RPMI8226 (cell line): Measurements from ENCODE around the gene TDP1.
"Not testable (repeated sequence)": the region's sequence is repeated elsewhere in the genome, so short reads cannot be mapped to it uniquely, and the experiment has no call there.

Source experiments
- DNase-seq: peaks from one replicate; pipeline ENCODE4 v3.0.0-alpha.2; 2015

Gene TDP1

GRCh38 chr14:89992273-89992672 lies 36.5 kb downstream of the TDP1 start:
- no peak for DNase-seq

DNA sequence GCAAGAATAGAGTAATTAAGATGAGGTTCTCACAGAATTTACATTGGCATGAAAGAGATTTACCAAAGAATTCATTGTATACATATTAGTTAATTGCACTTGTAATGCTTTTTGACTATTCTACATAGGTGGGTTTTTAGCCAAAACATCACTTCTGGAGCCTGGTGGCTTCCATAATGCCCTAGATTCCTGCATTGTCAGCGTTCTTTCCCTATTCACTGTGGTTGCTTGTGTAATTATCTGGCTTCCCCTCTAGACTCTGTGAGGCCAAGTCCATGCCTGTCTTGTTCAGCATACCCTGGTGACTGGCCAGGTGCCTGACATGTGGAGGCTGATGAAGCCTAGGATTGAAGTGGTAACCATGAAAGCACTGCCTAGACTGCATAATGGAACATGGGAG lies 41.2 kb downstream of the TDP1 start:
- DNase-seq = no peak

DNA sequence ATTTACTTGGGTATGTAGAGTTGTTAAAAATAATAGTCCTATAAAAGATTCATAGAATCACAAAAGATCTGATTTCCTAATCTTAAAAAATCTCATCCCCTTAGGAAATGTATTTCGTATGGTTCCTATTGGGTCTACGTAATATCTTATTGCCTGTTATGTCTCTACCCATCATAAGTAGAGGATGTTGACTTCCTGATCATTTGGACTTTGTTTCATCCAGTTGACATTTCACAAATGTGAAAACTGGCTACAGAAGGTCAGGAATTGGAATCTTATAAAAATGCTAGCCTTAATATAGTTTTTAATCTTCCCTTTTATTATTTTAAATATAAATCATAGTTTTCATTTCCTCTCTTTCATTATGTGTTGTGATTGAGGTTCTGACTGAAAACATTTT lies 45.2 kb downstream of the TDP1 start:
- no peak for DNase-seq

- no peak for DNase-seq
Observed at GRCh38 chr14:90003526-90004307, 48.0 kb downstream of the TDP1 start.

GRCh38 chr14:90005441-90005840 lies 49.7 kb downstream of the TDP1 start:
- DNase-seq = no peak

DNA sequence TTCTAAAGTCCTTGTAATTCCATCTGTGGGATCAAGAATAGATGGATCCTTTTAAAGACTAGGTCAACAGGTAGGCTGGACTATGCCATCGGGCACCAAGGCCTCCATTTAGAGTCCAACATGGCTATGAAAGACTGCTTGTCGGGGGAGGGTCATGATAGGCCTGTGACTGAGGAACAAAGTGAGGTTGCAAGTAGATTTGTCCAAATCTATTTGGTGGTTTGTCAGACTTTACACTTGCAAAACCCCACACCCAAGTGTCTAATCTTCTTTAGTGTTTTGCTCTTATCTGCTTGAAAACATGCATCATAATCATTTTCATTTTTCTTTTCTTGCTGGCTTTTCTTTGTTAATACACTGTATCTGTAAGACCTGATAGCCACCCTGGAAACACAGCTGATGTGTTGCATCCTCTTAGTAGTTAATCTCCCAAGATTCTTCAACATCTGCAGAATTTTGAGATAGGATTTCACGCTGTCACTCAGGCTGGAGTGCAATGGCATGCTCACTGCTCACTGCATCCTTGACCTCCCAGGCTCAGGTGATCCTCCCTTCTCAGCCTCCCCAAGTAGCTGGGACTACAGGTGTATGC lies 50.3 kb downstream of the TDP1 start:
- DNase-seq = no peak

DNA sequence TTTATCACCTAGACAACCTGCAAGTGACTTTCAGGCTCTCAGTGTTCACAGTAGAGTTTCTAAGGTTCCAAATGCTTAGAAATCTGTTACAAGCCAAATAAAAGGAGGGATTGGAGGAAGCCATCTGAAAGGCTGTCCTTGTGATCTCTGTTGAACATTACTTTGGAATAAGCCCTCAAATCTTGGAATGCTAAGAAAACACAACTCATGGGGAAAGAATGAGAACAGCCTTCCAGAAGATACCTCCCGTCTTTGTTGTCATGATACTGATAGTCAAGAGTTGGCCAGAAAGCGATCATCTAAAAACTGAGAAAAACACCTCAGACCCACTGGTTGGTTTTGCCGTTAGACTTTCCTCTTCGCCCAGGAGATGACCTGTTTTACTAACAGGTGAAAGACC lies 61.6 kb downstream of the TDP1 start:
- DNase-seq = no peak

DNA sequence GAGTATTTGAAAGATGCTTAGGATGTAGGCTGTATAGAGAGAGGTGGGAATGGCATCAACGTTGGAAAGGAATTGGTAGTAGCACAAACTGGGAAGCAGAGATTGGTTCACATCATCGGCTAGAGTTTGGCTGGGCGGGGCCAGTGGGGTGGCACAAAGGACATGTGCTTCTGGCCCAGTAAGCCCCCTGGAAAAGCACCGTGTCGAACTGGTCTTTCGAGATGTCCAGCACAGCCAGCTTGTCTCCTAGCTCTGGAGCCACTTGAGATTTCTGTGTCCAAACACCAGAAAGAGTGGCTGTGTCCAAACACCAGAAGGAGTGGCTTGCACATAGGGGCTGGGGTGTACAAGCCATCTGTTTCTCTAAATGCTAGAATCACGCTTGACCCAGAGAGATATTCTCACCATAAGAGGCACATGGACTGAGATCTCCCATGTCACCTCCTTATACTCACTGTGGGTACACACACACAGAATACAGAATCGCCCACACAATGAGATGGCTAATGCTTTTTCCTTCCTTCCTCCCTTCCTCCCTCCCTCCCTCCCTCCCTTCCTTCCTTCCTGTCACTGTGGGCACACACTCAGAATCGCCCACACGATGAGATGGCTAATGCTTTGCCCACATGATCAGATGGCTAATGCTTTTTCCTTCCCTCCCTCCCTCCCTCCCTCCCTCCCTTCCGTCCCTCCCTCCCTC lies 64.2 kb downstream of the TDP1 start:
- no peak for DNase-seq

GRCh38 chr14:90023176-90023896 lies 67.6 kb downstream of the TDP1 start:
- no peak for DNase-seq

GRCh38 chr14:90024910-90025309 lies 69.2 kb downstream of the TDP1 start:
- DNase-seq = no peak

DNA sequence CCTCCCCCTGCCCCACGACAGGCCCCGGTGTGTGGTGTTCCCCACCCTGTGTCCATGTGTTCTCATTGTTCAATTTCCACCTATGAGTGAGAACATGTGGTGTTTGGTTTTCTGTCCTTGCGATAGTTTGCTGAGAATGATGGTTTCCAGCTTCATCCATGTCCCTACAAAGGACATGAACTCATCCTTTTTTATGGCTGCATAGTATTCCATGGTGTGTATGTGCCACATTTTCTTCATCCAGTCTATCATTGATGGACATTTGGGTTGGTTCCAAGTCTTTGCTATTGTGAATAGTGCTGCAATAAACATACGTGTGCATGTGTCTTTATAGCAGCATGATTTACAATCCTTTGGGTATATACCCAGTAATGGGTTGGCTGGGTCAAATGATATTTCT lies 70.9 kb downstream of the TDP1 start:
- not testable (repeated sequence) for DNase-seq

GRCh38 chr14:90027842-90028241 lies 72.1 kb downstream of the TDP1 start:
- no peak for DNase-seq

- DNase-seq = no peak
Observed at GRCh38 chr14:90034156-90034555, 78.4 kb downstream of the TDP1 start.

DNA sequence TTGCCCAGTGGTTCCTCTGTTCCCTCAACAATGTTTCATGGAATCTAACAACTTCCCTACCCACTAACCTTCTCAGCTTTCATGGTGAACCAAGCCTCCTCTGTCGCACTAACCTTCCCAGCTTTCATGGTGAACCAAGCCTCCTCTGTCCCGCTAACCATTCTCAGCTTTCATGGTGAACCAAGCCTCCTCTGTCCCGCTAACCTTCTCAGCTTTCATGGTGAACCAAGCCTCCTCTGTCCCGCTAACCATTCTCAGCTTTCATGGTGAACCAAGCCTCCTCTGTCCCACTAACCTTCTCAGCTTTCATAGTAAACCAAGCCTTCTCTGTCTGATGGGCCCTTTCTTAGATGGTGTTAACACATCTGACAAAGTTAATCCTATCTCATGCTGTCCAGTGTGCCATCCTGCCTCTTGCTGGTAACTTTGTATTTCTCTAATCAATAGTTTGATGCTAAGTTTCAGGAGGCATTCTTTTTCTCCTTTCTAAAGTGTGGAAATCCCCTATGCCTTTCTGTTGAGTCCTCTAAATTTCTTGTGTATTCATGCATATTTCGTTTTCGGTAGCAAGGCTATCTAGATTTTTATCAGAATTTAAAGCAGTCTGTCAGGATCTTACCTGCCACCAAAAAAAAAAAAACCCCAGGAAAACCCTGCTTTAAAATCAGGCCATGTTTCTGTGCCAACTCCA lies 79.3 kb downstream of the TDP1 start:
- no peak for DNase-seq

- no peak for DNase-seq
Observed at GRCh38 chr14:90039253-90040010, 83.7 kb downstream of the TDP1 start.

DNA sequence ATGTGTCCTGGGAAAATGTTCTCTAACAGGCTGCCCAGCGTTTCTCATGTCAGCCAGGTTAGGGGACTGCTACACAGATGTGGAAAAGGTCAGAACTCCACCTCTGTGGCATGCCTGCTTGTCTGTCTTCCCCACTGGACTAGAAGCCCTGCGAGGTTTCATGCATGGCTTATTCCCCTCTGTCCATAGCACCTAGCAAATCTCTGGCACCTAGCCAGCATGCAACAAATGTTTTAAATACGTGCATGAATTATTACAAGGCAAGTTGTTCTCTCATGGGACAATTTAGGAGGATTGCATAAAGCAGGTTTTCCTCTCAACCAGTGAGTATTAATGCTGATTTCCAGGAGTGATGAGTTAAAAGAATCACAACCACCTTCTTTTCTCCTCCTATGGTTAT lies 84.7 kb downstream of the TDP1 start:
- no peak for DNase-seq

DNA sequence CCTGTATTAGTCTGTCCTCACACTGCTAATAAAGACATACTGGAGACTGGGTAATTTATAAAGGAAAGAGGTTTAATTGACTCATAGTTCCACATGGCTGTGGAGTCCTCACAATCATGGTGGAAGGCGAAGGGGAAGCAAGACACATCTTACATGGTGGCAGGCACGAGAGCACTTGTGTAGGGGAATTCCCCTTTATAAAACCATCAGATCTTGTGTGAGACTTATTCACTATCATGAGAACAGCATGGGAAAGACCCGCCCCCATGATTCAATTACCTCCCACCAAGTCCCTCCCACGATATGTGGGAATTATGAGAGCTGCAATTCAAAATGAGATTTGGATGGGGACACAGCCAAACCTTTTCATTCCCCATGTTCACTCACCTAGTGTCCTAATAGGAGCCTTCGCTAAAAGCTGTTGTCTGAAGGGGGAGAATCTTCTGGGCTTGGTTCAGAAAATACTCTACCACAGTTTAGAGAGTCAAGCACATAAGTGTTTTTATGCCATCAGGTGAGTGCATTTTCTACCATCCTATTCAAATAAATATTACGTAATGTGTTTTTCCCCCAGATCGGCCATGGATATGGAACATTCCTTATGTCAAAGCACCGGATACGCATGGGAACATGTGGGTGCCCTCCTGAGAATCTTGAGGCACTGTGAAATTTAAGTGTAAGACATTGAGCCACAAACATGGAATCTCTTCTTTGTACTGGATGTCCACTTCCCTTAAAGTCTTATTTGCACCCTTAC lies 86.9 kb downstream of the TDP1 start:
- no peak for DNase-seq

DNA sequence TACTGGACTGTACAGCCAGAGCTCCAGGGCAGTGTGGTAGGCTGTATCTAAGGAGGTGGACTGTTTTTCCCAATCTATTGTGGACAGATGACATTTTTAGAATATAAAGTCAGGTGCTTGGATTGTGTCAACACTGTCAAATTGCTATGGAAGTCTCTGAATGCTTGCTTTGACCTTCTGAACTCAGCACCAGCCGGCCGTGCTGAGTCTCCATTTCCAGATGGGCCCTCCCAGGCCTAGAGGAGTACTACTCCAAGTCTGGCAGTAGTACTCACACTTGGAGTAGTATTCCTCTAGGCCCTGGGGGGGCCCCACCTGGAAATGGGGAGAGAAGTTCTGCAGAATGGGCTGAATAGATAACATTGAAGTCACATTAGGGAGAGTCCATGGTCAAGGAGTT lies 89.9 kb downstream of the TDP1 start:
- no peak for DNase-seq

GRCh38 chr14:90049390-90049789 lies 93.7 kb downstream of the TDP1 start:
- DNase-seq = no peak

- no peak for DNase-seq
Observed at GRCh38 chr14:90050271-90050670, 94.5 kb downstream of the TDP1 start.

- no peak for DNase-seq
Observed at GRCh38 chr14:90053044-90053443, 97.3 kb downstream of the TDP1 start.
